Bone marrow (tissue), 2 donors: Measurements from ENCODE around the gene TP73.
"Not testable (repeated sequence)": the region's sequence is repeated elsewhere in the genome, so short reads cannot be mapped to it uniquely, and the experiment has no call there.

Experiments
- DNase-seq, 2 donors: peaks; one replicate each; lab custom pipeline; 2025; lab: John Stamatoyannopoulos, UW

Gene TP73

DNA sequence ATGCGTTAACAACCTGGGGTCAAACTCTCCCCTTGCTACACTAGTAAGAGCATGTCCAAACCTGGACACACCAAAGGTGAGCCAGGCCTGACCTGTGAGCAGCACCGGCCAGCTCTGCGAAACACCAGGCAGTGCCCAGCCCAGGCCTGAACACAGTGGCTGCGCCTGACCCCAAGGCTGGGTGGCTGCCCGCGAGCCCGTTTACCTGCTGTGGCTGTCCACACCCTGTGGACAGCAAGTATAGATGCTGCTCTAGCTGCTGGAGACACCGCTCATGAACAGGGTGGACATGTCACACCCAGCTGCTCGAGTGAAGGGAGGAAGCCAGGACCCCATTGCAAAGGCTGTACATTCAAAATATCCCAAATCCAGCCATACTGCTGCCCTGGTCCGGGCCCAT lies 92.3 kb downstream of the TP73 start:
- DNase-seq: no peak

DNA sequence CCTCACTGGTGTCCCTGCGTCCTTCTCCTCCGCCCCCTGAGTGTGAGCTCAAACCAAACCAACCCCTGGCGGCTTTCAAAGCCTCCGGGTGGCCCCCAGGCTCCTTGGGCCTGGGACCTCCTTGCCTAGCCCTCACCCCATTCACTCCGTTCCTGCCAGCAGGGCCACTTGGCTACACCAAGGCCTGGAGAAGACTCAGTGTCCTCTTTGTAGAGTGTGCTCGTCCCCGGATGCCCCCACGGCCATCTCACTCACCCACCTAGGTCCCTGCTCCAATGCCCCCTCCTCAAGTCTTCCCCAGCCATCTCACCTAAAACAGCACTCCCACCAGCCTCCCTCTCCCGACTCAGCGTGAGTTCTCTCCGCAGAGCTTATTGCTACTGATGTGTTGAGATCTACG lies 92.8 kb downstream of the TP73 start:
- DNase-seq: no peak

DNA sequence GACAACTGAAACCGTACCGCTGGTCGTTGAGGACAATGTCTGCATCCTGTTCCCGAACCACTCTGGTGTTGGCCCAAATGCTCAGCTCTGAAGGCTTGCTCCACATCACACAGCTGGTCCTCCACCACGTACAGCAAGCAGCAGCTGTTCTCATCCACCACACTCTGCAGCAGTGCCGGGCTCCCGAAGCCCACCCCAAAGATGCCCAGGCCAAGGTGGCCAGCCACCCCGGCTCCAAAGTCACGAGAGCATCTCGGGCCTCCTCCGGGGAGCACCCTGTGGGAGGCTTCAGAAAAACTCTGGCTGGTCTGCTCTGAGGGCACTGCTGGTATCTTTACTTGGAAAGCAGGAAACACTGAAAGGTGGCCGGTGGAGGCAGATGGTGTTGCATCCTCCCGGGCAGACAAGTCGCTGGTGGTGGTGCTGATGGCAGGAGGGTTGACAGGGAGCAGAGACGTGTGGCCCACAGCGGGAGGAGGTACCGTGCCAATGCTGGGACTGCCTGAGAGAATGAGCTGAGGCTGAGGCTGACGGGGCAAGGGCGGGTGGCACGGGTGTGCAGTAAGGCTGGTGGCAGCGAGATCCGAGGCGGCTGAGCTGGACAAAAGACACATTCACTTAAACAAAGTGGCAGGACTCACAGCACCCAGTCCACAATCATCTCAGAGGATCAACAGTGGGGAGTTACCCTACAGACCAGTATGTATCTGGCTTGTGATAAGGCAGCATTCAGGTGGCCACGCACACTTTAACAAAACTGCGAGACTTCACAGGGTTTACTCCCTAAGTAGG lies 93.5 kb downstream of the TP73 start:
- DNase-seq: no peak

DNA sequence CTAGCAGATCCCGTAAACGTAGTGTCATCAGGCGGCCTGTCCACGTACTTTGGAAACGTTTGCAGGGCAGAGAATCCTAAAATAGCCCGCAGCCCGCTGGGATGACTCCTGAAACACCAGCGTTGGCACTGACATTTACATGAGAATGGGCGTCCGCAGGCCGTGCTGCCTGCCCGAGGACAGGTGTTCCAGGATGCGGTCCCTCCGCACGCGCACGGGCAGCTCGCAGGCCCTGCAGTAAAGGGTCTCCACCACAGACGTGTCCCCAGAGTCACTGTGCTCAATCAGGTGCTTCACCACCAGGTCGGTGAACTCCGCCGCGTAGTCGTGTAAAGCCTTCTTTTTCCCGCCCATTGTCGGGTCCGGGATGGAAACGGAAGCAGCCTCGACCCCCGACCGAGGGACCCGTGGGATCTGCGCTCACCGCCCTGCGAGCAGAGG lies 94.1 kb downstream of the TP73 start:
- no peak for DNase-seq

DNA sequence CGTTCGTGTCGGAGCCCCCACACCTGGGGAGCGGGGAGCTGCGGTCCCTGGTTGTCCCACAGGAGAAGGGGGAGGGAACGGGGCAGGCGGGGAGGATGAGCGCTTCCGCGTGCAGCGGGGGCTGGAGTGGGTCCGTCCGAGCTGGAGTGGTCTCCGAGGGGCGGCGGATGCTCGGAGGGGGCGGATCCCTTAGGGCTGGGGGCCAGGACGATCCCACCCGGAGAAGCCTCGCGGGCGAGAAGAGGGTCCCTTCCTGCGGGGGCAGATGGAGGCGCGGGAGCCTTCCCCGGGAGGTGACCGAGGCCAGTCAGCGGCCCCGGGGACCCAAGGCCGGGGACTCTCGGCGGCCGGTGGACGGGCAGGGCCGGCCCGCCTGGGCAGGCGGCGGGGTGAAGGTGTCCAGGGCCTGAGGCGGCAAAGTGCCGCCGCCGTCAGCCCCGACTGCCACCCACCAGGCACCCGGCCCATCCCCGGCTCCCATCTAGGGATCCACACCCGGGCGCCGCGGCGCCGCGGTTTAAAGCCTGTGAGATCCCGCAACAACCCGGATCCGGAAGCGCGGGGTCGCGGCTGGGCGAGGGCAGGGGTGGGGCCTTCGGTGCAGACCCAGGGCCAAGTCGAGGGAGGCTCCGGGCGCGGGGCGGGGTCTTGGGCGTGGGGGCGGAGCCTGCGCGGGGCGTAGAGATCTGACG lies 94.7 kb downstream of the TP73 start:
- peak; percentile 40 to 60 for DNase-seq

DNA sequence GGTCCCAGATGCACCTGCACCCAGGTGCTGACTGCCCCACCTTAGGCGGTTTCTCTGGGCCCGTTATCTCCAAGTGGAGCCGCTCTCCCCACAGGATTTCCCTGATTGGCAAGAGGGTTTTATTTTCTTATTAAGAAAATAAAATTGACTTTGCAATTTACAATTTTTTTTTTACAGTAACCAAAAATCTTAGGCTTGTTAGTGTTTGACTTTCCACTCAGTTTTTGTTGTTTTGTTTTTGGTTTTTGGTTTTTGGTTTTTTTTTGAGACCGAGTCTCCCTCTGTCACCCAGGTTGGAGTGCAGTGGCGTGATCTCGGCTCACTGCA lies 95.2 kb downstream of the TP73 start:
- DNase-seq: no peak

DNA sequence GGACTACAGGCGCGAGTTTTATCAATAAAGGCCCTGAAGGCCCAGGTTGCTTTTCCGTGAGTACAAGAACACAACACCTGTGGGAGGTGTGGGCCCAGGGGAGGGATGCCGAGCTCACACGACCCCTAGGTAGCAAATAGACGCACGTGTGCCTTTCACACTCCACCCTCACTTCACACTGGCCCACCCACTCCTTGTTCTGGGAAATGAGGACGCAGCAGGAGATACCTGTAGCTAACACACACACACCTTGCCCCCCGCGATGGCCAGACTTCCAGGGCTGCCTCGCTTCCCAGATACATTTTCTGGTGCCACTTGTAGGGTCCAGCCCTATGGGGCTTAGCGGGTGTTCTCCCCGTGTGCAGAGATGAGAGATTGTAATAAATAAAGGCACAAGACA lies 95.6 kb downstream of the TP73 start:
- DNase-seq: no peak

DNA sequence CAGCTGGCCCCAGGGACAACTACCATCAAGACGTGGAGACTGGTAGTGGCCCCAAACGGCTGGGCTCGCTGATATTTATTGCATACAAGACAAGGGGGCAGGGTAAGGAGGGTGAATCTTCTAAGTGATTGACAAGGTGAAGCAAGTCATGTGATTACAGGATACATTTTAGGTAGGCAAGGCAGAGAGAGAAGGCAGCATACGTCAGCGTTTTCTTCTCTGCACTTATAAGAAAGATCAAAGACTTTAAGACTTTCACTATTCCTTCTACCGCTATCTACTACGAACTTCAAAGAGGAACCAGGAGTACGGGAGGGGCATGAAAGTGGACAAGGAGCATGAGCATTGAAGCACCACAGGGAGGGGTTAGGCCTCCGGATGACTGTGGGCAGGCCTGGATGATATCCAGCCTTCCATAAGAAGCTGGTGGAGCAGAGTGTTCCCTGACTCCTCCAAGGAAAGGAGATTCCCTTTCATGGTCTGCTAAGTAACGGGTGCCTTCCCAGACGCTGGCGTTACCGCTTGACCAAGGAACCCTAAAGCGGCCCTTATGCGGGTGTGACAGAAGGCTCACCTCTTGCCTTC lies 96.1 kb downstream of the TP73 start:
- DNase-seq: not testable (repeated sequence)

DNA sequence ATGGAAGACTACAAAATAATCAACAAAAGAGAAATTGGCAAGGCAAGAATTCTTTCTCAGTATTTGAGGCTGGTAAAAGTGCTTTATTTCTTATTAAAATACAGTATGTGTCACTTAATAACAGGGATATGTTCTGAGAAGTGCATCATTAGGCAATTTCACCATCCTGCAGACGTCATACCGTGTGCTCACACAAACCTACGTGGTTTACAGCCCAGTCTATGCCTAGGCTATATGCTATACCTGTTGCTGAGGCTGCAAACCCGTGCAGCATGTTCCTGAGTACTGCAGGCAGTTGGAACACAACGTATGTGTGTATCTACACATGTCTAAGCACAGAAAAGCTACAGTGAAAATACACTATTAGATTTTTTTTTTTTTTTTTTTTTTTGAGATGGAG lies 97.2 kb downstream of the TP73 start:
- no peak for DNase-seq

DNA sequence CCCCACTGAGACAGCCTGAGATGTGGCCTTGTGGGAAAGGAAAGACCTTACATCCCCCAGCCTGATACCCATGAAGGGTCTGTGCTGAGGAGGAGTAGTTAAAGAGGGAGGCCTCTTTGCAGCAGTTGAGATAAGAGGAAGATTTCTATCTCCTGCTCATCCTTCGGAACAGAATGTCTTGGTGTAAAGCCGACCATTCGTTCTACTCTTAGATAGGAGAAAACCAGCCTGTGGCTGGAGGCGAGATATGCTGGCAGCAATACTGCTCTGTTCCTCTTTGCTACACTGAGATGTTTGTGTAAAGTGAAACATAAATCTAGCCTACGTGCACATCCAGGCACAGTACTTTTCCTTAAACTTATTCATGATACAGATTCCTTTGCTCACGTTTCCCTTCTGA lies 98.4 kb downstream of the TP73 start:
- no peak for DNase-seq

DNA sequence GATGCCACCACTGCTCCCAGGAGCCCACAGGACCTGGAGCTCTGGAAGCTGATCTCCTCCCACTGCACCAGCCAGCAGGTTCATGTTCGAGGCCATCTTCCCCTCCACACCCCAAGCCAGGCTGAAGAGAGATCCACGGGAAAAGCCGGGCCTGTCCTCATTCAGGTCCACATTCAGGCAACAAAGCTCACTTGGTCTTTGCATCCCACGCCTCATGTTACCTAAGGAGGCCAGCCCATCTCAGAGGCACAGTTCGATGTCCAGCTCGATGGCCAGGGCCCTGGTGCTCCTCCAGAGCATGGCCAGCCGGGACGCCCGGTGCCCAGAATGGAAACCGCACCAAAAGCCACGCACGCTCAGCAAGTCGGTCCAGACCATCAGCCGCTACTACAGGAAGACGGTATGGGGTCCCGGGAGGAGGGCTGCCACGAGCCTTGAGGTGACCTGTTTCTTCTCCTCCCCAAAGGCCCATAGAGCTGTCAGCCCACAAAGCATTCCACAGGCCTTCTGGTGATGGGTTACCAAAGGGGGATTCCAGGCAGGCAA lies 100.2 kb downstream of the TP73 start, which contains the start of gene CCDC27:
Gene CCDC27 (plus strand): TSS at position 51 of the 546 bp plus-strand sequence. CDS start 32 bp downstream, at position 83.
- DNase-seq: no peak

DNA sequence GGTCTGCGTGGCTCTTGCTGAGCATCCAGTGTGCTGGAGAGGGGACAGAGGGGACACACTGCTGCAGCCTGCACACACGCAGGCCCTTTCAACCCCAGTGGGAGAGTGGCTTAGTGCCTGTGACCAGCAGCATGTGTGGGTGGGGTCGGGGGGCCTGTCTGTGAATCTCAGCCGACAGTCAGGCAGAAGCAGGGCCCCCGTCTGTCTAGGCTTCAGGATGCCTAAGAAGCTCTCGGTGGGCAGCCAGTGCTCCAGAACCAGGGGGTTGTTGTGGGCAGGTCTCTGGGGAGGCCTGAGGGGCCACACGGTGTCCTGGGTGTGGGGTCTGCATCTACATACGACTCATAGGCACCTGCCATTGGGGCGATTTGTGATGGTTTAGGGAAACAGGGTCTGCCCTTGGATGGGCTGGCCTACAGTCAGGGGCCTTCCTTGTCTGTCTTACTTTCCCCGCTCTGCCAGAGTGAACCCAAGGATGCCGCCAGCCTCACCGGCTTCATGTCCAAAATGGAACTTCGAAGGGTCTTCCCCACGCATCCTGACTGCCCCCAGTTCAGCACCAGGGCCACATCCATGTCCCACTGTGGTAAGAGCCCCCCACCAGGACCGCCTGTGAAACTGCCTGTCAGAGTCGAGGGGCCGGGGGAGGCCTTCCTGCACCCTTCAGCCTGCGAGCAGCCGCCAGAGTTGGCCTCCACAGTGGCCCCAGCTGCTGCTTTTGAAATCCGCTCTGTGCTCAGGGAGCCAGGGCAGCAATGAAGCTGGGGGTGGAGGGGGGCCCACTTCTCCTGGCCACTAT lies 101.5 kb downstream of the TP73 start:
- no peak for DNase-seq

DNA sequence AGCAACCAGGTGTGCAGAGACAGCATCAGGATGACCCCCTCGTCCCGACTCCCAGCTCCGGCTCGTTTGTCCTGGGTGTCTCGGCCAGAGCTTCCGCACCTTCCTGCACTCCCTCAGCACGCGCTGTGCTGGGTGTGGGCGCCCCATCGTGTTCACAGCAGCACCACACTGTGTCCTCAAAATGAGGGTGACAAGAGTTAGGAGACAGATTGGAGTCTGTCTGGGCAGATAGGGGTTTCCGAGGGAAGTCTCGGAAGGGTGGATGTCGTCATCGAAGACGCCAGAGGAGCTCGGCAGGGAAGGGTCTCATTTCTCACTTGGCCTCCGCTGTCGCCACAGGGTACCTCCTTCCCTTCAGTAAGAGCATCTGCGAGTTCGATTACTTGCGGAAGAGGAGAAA lies 104.1 kb downstream of the TP73 start:
- no peak for DNase-seq

DNA sequence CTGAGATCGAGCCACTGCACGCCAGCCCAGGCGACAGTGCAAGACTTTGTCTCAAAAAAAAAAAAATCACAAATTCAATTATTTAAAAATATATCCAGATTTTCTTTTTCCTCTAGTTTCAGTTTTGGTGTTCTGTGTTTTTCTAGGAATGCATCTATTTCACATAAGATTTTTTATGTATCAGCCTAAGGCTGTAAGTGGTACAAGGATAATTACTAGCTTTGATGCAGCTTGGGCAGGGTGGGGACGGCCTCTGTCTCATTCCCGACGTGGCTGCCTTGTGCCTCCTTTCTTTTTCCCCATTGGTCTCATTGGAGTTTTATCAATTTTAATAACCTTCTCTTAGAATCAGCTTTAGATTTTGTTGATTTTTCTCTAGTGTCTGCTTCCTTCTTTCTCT lies 106.8 kb downstream of the TP73 start:
- DNase-seq: no peak

DNA sequence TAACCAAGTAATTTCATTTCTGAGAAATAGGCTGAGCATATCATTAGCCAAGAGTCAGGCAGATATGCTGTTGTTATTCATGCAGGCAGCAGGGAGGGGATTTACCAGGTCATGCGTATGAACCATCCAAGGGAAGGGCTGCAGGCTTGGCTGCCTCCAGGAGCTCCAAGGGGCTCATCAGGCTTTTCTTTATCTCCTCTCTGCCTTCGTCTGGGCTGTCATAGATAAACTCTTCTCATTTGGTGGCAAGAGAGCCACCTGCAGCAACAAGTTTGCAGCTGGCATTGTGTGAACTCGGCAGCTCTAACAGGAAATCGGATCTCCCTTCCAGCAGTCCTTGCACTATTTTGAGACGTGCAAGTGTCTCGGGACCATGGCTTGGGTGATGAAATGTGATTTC lies 107.5 kb downstream of the TP73 start:
- DNase-seq: no peak

DNA sequence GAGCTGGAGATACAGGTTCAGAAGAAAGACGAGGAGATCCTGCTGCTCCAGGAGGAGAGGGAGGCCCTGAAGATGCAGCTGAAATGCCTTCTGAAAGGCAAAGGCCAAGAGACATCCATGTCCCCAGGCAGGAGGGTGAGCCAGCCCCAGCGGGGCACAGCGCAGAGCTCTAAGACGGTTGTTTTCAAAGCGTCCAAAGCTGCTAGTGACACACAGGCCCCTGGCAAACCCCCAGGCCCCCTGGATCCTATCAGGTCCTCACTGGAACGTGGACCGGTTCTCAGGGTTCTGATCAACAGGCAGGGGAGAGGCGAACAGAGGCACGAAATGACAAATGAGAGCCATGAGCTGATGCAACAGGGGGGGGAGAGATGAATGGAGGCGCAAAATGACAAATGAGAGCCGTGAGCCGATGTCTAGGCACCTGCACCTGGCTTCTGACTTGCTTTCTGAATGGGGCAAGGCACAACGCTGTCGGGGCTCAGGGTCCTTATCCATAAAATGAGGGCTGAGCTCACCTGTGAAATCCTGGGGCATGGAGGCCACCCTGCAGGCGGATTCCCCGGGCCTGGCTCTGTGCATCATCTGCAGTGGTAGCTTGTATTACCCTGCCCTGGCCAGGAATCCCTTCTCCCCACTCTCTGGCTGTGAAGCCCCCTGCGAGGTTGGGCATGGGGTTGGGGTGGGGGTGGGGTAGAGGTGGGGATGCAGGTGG lies 109.1 kb downstream of the TP73 start:
- DNase-seq: no peak

DNA sequence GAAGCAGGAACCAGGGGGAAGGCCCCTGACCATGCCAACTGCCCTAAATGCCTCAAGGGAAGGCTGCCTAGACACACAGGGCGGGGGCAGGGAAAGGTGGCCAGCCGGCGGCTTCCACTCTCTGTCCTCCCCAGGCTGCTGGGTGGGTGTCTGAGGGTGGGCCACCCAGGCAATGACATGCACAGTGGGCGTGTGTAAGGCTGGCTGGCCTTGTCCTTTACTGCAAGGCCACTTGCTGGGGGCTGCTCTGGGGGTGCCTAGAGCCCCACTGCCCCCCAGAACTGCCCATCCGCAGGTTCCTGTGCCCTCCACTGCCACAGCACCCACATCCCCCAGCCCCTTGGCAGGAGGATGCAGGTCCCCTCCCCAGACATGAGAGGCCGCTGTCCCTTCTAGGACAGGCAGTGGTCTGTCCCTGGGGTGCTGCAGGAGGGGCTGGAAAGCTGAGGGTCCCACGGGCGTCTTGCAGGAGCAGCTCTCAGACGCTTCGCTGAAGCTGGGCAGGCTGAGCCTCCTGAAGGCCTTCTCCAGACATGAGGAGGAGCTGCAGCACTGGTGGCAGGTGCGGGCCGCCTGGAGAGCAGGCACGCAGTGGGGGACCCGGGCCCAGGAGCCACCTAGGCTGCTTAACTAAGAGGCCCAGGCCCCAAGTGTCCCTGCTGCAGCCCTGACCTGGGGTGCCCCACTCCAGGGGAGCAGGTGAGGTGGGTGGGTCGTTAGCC lies 110.0 kb downstream of the TP73 start:
- DNase-seq: no peak

DNA sequence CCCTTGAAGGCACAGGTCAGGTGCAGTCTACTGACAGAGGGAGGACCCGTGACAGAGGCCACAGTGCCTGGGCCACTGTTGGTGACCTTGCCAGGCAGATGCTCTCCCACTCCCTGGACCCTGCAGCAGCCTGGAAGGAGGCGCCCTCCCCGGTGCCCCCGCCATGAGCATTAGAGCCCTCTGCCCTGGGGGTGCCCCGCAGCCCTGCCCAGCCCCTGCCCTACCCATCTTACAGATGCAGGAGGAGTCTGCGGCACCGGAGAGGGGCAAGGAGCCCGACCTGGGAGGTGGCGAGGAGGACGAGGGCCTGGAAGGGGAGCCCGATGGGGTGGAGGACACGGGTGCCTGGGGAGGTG lies 110.5 kb downstream of the TP73 start:
- no peak for DNase-seq

DNA sequence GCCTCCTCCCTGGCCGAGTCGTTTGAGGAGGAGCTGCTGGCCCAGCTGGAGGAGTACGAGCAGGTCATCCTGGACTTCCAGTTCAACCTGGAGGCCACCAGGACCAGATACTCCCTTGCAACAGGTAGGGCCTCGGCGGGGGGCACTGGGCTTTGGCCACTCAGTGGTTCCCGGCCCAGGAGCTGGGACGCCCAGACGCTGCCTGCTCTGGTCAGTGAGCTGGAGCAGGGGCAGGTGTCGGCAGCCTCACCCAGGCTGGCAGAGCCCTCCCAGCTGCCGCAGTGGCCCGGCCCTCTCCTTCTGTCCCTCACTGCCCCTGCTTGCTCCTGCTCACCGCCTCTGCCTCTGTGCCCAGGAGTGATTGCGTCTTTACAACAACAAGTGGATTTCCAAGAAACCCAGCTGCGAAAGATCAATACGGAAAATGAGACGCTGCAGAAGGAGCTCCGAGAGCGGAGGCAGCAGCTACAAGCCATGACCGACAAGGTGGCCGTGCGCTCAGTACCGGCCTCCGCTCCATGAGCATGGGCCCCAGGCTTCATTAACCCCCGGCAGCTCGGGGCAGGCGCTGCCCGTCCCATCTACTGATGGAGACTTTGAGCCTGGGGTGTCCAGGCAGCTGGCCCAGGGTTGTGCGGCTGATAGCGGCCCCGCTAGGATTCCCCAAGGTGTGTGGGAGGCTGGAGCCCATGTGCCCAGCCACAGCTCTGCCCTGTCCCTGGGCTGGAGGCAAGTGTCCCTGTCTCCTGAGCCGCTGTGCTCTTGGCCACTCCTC lies 111.2 kb downstream of the TP73 start:
- no peak for DNase-seq

DNA sequence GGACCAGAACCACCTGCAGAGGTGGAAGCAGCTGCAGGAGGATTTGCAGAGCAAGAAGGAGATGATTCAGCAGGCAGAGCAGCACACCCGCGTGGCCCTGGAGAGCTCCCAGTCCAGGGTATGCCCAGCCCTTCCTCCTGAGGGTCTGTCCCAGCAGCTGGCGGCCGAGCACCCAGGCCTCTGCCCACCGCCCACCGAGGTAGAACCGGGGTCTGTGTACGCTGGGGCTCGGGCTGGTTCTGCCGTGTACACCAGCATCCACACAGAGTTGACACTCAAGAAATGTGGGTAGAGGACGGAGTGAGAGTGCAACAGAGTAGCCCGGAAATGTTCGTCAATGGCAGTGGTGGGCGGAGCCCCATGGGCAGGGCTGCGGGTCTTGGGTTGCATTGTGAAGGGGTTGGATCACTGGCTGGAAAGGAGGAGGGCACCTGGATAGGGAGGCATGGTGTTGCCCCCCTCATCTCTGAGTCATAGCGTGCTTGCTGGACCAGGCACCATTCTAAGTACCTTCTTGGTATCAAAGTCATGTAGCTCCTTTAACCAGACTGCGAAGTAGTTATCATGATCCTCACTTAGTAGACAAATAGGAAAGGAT lies 115.1 kb downstream of the TP73 start:
- DNase-seq: no peak
